ENCODE results near the gene CACFD1.

GRCh38 chr9:133463864-133464615, 4.3 kb downstream of the CACFD1 start:
- TF ChIP-seq CTCF (IDR thresholded peaks at IDR 0.05; ENCODE audit: poor library complexity, severe bottlenecking) = no peak
- TF ChIP-seq TAF1 (IDR thresholded peaks at IDR 0.05; ENCODE audit: low read depth) = no peak
- no peak for TF ChIP-seq EZH2 (IDR thresholded peaks at IDR 0.05; ENCODE audit: borderline replicate concordance, insufficient read depth, low read length, poor library complexity, severe bottlenecking)
- no peak for TF ChIP-seq POLR2AphosphoS5 (IDR thresholded peaks at IDR 0.05)
- TF ChIP-seq EP300 (conservative IDR thresholded peaks at IDR 0.05; ENCODE audit: poor library complexity, severe bottlenecking) = no peak
- TF ChIP-seq SMC3 (conservative IDR thresholded peaks at IDR 0.05; ENCODE audit: poor library complexity) = no peak
- no peak for TF ChIP-seq RAD21 (conservative IDR thresholded peaks at IDR 0.05)
- TF ChIP-seq MXI1 (conservative IDR thresholded peaks at IDR 0.05; ENCODE audit: poor library complexity, severe bottlenecking) = no peak
